T-helper 2 cell treated with Interferon-gamma antibody and Interleukin-4, amounts not matched to agents 5 μg/mL and 100 μg/mL, for 36 hours (primary cell): Measurements from ENCODE around the gene DIS3L2.

Experiments
- DNase-seq: peaks from one replicate; pipeline ENCODE4 v3.0.0; 2021; ENCODE audit warnings: low spot score
- H3K27ac Mint-ChIP-seq: one replicate; pipeline ENCODE4 v1.8.0; 2021; ENCODE audit warnings: mild to moderate bottlenecking, mixed read lengths
- H3K27me3 Mint-ChIP-seq: one replicate; pipeline ENCODE4 v1.8.0; 2021; ENCODE audit warnings: low read depth, mixed read lengths
- H3K36me3 Mint-ChIP-seq: one replicate; pipeline ENCODE4 v1.8.0; 2021; ENCODE audit warnings: low read depth, mixed read lengths
- H3K4me1 Mint-ChIP-seq: one replicate; pipeline ENCODE4 v1.8.0; 2021; ENCODE audit warnings: low read depth, mixed read lengths
- H3K4me3 Mint-ChIP-seq: one replicate; pipeline ENCODE4 v1.8.0; 2022; ENCODE audit warnings: mild to moderate bottlenecking, moderate library complexity, mixed read lengths
- H3K9me3 Mint-ChIP-seq: one replicate; pipeline ENCODE4 v1.8.0; 2021; ENCODE audit warnings: mixed read lengths

Gene DIS3L2

GRCh38 chr2:231961349-231962166 is at the start of gene DIS3L2:
DIS3L2 (plus strand) TSS chr2:231961713; CDS start chr2:232014928, 53,215 bp downstream.
- H3K27ac Mint-ChIP-seq, result peak within 1 kb of the TSS; percentile 94
- peaks cover 7% of the 10 kb centered on the region for H3K36me3 Mint-ChIP-seq
- DNase-seq, result peak; percentile 79
- peaks cover 26% of the 10 kb centered on the region for H3K4me1 Mint-ChIP-seq
- H3K9me3 Mint-ChIP-seq, result peaks cover 4% of the 10 kb centered on the region
- H3K27me3 Mint-ChIP-seq, result peaks cover 2% of the 10 kb centered on the region
- peak within 1 kb of the TSS; percentile 92 for H3K4me3 Mint-ChIP-seq

GRCh38 chr2:231914077-231914690 is 47.3 kb upstream of the DIS3L2 start:
- Mint-ChIP-seq H3K27me3 (peaks cover 2% of the 10 kb centered on the region), H3K36me3 (no peaks in the 10 kb centered on the region), H3K4me3 (no peak overlapping the region), H3K4me1 (peaks cover 5% of the 10 kb centered on the region), H3K9me3 (no peaks in the 10 kb centered on the region), H3K27ac (no peak overlapping the region)
- DNase-seq, result no peak

DNA sequence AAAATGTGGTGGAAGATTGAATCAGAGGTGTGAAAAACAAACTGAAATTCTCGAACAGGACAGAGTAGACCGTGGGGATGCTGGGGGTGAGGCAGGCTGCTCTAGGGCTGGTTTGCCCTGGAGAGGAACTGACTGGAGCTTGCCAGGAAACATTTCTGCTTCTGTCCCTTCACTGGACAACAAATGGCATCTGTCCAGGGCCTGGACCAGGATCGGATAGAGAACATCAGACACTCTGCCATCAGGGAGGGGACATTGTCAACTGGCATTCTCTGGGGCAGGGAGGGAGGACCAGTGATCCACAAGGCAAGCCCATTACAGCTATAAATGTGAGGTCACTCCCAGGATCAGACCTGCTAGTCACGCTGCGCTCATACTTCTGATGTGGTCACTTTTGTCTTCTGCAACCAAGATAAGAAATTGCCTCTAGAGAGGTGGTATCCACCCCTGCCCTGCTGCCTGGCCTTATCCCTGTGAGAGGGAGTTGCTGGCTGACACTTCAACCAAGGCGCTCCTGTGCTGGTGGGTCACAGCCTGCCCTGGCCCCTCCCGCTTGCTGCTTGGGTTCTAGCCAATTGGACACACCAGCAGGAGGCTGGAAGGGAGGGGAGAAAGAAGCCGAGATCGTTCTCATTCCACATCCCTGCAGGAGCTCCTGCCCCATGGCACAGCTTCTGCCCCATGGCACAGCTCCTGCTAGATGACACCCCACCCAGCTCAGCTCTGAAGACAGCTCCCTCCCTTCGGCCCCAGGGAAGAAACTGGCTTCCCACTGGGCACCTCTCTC is 44.0 kb upstream of the DIS3L2 start:
- Mint-ChIP-seq H3K4me3 (no peak overlapping the region), H3K4me1 (no peaks in the 10 kb centered on the region), H3K27ac (no peak overlapping the region), H3K9me3 (no peaks in the 10 kb centered on the region), H3K36me3 (no peaks in the 10 kb centered on the region), H3K27me3 (peaks cover 3% of the 10 kb centered on the region)
- no peak for DNase-seq

DNA sequence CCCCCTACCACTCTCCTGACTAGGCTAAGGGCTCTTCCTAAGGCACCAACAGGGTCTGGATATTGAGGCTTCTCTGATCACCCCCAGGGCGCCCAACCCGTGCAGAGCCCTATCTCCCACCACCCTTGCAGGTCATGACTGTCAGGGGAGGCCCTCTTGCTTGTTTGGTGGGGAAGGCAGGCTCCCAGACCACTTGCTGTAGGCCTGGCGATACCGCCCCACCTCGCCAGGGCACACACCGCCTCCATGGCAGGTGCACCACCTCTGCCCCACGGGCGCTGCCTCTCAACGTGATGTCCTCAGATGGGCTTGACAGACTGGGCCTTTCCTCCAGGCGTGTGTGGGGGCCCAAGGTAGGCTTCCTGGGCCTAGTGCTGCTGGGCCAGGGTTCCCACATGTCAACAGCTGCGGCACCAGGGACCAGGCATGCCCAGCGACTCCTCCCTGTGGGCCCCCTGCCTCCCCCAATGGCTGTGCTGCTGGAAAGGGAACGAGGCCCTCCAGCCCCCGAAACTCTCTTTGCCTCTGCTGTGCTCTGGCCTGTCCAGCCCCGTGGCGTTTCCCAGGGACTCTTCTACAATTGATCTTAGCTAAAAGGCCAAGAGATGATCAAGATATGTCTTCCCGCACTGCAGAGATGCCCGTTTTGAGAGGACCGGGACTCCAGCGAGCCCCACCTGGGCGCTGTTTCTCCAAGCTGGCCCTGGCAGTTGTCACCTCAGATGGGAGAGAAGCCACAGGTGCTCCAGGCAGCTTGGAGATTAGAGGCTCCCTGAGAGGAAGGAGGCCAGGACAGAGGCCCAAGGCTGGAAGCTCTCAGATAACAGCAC is 42.8 kb upstream of the DIS3L2 start:
- Mint-ChIP-seq H3K4me3 (no peak overlapping the region), H3K27ac (no peak overlapping the region), H3K4me1 (no peaks in the 10 kb centered on the region), H3K9me3 (no peaks in the 10 kb centered on the region), H3K27me3 (peaks cover 7% of the 10 kb centered on the region), H3K36me3 (no peaks in the 10 kb centered on the region)
- no peak for DNase-seq

GRCh38 chr2:231919341-231920035 is 42.0 kb upstream of the DIS3L2 start:
- H3K27me3 Mint-ChIP-seq, result peaks cover 15% of the 10 kb centered on the region
- H3K4me1 Mint-ChIP-seq, result no peaks in the 10 kb centered on the region
- H3K36me3 Mint-ChIP-seq, result no peaks in the 10 kb centered on the region
- no peak for DNase-seq
- H3K27ac Mint-ChIP-seq, result no peak overlapping the region
- no peaks in the 10 kb centered on the region for H3K9me3 Mint-ChIP-seq
- no peak overlapping the region for H3K4me3 Mint-ChIP-seq

- Mint-ChIP-seq H3K27me3 (peaks cover 20% of the 10 kb centered on the region), H3K4me1 (no peaks in the 10 kb centered on the region), H3K4me3 (no peak overlapping the region), H3K27ac (no peak overlapping the region), H3K9me3 (no peaks in the 10 kb centered on the region), H3K36me3 (no peaks in the 10 kb centered on the region)
- no peak for DNase-seq
These were observed 41.1 kb upstream of the DIS3L2 start for GRCh38 chr2:231920366-231920765.

- Mint-ChIP-seq H3K4me3 (no peak overlapping the region), H3K27me3 (peaks cover 20% of the 10 kb centered on the region), H3K36me3 (no peaks in the 10 kb centered on the region)
These were observed 40.7 kb upstream of the DIS3L2 start for GRCh38 chr2:231920795-231921194.

DNA sequence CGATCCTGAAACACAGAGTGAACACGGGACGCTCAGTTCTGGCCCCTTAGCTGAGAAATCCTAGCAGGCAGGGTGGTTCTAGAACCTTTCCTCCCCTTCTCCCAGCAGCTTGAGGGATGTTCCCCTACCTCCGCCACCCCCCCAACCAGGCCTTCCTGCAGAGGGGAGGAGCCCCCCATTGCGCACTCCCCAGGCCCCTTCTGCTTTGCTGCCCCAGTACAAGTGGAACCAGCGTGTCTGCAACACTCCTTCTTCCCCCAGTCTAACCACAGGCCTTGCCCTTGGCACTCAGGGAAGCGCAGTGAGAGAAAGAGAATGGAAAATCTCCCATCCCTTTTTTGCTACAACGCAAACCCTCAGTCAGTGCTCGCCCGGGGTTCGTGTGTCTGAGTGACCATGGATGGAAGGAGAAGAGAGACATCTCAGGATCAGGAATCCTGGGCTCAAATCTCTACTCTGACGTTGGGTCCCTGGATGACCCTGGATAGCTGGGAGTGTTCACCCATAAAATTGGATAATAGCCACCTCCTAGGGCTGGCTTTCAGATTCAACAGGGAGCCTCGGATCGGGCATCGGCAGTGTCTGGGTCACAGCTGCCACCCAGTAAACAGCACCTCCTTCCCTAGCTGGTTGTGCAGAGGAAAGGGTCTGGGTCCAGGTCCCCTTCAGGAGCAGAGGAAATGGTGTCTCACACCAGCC is 39.1 kb upstream of the DIS3L2 start:
- Mint-ChIP-seq H3K27me3 (peaks cover 31% of the 10 kb centered on the region), H3K4me3 (no peak overlapping the region), H3K4me1 (no peaks in the 10 kb centered on the region), H3K9me3 (no peaks in the 10 kb centered on the region), H3K36me3 (no peaks in the 10 kb centered on the region), H3K27ac (no peak overlapping the region)
- DNase-seq, result no peak

More at GRCh38 chr2:231920795-231921194, 40.7 kb upstream of the DIS3L2 start:
- no peak for DNase-seq
- Mint-ChIP-seq H3K9me3 (no peaks in the 10 kb centered on the region), H3K4me1 (no peaks in the 10 kb centered on the region), H3K27ac (no peak overlapping the region)

DNA sequence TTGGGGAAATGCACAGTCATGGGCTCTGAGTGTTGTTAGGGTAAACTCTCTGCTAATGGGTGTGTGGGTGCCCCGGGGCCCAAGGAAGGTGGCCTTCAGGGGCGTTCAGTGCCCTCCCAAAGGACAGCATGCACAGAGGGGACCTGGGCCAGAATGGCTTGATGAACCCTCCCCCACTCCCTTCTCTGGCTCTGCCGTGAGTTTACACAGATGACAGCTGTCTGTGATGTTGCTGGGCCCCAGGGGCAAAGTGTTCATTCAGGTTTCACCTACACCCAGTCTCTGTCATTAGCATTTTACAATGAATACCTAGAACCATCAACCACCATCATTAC is 38.5 kb upstream of the DIS3L2 start:
- no peak overlapping the region for H3K27ac Mint-ChIP-seq
- H3K27me3 Mint-ChIP-seq, result peaks cover 36% of the 10 kb centered on the region
- H3K36me3 Mint-ChIP-seq, result no peaks in the 10 kb centered on the region
- no peak for DNase-seq
- no peak overlapping the region for H3K4me3 Mint-ChIP-seq
- H3K4me1 Mint-ChIP-seq, result no peaks in the 10 kb centered on the region
- no peaks in the 10 kb centered on the region for H3K9me3 Mint-ChIP-seq

GRCh38 chr2:231923951-231924888 is 37.3 kb upstream of the DIS3L2 start:
- Mint-ChIP-seq H3K4me1 (no peaks in the 10 kb centered on the region), H3K27me3 (peaks cover 43% of the 10 kb centered on the region), H3K36me3 (no peaks in the 10 kb centered on the region), H3K4me3 (peak overlapping the region; percentile 50), H3K9me3 (no peaks in the 10 kb centered on the region), H3K27ac (no peak overlapping the region)
- no peak for DNase-seq

DNA sequence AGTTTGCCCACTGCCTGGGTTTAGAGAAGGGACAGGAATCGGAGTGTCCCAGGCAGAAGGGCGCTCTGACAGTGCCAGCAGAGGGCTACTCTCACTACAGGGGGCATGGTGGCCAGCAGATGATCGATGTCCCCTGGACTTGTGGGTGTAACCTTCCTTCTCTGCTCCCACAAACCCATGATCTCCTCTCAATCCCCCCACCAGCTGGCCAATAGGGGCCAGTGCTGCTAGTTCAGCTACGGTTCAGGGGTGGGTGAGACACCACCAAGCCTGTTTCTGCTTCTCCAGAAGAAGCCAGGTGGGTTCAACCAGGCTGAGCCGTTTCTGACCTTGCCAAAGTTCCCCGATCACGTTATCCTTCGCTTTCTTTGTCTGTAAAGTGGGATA is 36.6 kb upstream of the DIS3L2 start:
- no peaks in the 10 kb centered on the region for H3K36me3 Mint-ChIP-seq
- DNase-seq, result no peak
- peak overlapping the region; percentile 50 for H3K4me3 Mint-ChIP-seq
- peaks cover 44% of the 10 kb centered on the region for H3K27me3 Mint-ChIP-seq
- H3K9me3 Mint-ChIP-seq, result no peaks in the 10 kb centered on the region
- H3K27ac Mint-ChIP-seq, result no peak overlapping the region
- H3K4me1 Mint-ChIP-seq, result no peaks in the 10 kb centered on the region
